Activated naive CD8-positive, alpha-beta T cell (primary cell): ENCODE results near the gene U2AF1L4.

Source experiments
- H3K27ac Mint-ChIP-seq: one replicate; pipeline ENCODE4 v1.8.0; 2021; ENCODE audit warnings: mixed read lengths
- H3K27me3 Mint-ChIP-seq: one replicate; pipeline ENCODE4 v1.8.0; 2021; ENCODE audit warnings: mixed read lengths
- H3K36me3 Mint-ChIP-seq: one replicate; pipeline ENCODE4 v1.8.0; 2021; ENCODE audit warnings: mixed read lengths
- H3K4me1 Mint-ChIP-seq: one replicate; pipeline ENCODE4 v1.8.0; 2021; ENCODE audit warnings: low read depth, mixed read lengths
- H3K4me3 Mint-ChIP-seq: one replicate; pipeline ENCODE4 v1.8.0; 2021; ENCODE audit warnings: mild to moderate bottlenecking, mixed read lengths
- H3K9me3 Mint-ChIP-seq: one replicate; pipeline ENCODE4 v1.8.0; 2021; ENCODE audit warnings: low read depth, mixed read lengths

U2AF1L4 gene

DNA sequence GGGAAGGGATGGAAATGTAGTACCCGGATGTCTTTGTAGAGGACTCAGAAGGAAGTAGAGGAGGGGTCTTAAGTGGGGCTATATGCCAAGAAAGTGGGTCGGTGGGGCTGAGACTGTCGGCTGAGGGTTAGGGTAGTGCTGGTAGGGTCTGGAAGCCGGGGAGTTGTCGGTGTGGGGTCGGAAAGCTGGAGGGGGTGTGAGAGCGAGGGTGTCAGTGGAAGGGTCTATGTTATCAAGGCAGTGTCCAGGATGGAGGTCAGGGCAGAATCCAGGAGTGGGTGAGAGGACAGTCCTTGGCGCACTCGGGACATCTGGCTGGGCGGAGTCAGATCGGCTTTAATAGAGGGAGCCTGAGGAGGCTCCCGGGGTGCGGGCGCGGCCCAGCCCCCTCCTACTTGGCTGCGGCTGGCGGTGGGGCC, 9.9 kb upstream of the U2AF1L4 start:
- Mint-ChIP-seq H3K4me1 (peaks cover 27% of the 10 kb centered on the region), H3K27me3 (no peaks in the 10 kb centered on the region), H3K4me3 (peak overlapping the region; percentile 51), H3K27ac (no peak overlapping the region), H3K9me3 (no peaks in the 10 kb centered on the region), H3K36me3 (no peaks in the 10 kb centered on the region)

DNA sequence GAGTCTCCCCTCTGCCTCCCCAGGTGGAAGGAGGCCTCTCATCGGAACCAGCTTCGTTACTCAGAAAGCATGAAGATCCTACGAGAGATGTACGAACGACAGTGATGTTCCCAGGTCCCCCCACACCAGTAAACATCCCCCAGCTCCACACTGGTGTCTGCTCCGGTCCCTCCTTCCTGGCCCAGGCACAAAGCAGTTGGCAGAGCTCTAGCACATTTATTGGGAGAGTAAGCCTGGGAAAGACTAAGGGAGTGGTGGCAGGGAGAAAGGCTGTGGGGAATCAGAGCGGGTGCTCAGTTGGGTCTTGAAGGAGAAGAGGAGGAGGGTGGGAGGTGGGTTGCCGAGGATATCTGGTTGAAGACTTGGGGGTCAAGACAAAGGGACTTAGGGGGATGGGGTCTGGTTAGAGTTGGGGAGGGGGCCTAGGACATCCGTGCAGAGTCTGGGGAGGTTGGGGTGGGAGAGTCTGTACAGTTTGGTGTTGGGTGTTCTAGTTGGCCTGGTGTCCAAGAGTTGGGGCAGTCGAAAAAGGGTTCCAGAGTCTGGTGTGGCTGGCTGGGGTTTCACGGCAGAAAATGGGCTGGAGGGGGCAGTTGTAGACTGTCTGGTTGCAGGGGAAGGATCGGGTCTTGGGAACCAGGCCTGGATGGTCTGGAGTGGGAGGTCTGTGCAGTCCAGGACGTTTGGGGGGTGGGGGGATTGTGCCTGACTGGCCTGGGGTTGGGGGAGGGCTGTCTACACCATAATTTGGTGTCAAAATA, 9.3 kb upstream of the U2AF1L4 start:
- H3K9me3 Mint-ChIP-seq: no peaks in the 10 kb centered on the region
- no peak overlapping the region for H3K27ac Mint-ChIP-seq
- H3K4me3 Mint-ChIP-seq: peak overlapping the region; percentile 51

DNA sequence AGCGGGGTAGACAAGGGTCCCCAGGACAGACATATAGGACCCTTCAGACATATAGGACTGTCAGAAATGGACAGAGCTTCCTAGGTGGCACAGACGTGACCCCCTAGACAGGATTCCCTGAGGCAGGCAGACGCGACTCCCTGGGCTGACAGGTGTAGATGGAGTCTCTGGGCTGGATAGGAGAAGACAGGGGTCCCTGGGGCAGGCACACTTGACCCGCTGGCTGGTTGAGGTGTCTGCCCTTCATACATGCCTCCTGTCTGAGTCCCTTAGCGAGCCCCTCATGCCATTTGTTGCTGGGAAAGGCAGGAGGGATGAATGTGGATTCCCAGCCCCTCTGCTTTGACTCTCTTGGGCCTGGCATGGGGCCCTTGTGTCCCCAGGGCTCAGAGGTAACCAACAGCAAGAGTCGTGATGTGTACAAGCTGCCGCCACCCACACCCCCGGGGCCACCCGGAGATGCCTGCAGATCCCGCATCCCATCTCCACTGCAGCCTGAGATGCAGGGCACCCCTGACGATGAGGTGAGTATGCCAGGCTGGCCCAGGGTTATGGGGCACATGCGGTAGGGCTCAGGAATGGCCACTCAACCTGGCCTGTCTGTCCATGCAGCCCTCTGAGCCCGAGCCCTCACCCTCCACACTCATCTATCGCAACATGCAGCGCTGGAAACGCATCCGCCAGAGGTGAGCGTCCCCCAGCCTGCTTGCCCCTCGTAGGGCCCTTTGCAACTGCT, 8.6 kb upstream of the U2AF1L4 start:
- Mint-ChIP-seq H3K36me3 (no peaks in the 10 kb centered on the region), H3K4me1 (peaks cover 27% of the 10 kb centered on the region), H3K27ac (no peak overlapping the region), H3K27me3 (no peaks in the 10 kb centered on the region), H3K9me3 (no peaks in the 10 kb centered on the region), H3K4me3 (no peak overlapping the region)

More for the DNA sequence above, 9.3 kb upstream of the U2AF1L4 start:
- Mint-ChIP-seq H3K36me3 (no peaks in the 10 kb centered on the region), H3K4me1 (peaks cover 30% of the 10 kb centered on the region), H3K27me3 (no peaks in the 10 kb centered on the region)

DNA sequence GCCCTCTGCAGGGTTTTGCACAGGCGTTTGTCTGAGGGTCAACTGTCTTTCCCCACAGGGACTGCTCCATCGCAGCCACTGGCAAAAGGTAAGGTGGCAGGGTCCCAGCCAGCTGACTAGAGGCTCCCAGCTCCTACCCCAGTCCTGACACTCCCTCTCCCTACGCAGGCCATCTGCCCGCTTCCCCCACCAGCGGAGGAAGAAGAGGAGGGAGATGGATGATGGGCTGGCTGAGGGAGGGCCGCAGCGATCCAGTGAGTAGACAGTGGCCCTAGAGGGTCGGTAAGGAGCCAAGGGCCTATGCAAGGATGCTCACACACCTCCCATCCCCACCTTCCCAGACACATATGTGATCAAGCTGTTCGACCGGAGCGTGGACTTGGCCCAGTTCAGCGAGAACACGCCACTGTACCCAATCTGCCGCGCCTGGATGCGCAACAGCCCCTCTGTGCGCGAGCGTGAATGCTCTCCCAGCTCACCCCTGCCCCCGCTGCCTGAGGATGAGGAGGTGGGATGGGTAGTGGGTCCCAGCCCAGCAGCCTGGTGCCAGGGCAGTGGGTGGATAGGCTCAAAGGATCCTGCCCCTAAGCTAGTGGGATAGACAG, 7.6 kb upstream of the U2AF1L4 start:
- no peaks in the 10 kb centered on the region for H3K36me3 Mint-ChIP-seq
- H3K27me3 Mint-ChIP-seq: no peaks in the 10 kb centered on the region
- no peak overlapping the region for H3K27ac Mint-ChIP-seq
- peaks cover 34% of the 10 kb centered on the region for H3K4me1 Mint-ChIP-seq
- no peak overlapping the region for H3K4me3 Mint-ChIP-seq
- no peaks in the 10 kb centered on the region for H3K9me3 Mint-ChIP-seq

DNA sequence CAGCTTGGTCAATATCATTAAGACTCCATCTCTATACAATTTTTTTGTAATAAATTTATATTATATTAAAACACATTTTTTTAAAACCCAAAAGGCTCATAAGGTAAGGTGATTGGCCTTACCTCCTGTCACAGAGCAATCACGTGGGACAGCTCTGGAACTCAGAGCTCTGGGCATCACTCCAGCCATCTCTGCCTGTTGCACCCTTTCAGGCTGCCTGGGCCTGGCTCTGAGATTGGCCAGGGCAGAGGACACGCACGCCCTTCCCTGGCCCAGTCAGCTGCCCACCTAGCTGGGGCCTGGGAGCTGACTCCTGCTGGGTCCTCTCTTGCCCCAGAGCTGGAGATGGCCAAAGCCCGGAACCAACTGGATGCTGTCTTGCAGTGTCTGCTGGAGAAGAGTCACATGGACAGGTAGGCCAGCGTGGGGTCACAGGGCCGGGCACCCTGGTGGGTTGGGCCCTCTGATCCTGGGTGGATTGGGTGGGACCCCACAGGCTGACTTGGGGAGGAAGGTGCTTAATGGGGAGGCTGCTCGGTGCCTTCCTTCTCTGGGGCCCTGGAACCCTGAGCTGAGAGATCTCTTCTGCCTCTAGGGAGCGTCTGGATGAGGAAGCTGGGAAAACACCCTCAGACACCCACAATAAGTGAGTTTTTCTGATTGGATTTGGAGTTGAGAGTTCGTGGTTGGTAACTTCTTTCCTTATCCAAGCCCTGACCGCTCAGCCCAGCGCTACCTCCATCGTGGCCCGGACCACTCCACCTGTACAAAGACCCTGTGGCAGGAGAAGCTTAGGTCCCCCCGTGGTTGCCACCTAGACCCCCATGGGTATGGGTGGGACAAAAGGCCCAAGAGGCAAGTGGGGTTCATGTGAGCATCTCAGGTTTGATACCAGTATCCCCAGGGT, 6.9 kb upstream of the U2AF1L4 start:
- no peaks in the 10 kb centered on the region for H3K27me3 Mint-ChIP-seq
- no peaks in the 10 kb centered on the region for H3K9me3 Mint-ChIP-seq
- H3K27ac Mint-ChIP-seq: no peak overlapping the region
- H3K36me3 Mint-ChIP-seq: no peaks in the 10 kb centered on the region
- H3K4me3 Mint-ChIP-seq: no peak overlapping the region
- H3K4me1 Mint-ChIP-seq: peaks cover 28% of the 10 kb centered on the region

DNA sequence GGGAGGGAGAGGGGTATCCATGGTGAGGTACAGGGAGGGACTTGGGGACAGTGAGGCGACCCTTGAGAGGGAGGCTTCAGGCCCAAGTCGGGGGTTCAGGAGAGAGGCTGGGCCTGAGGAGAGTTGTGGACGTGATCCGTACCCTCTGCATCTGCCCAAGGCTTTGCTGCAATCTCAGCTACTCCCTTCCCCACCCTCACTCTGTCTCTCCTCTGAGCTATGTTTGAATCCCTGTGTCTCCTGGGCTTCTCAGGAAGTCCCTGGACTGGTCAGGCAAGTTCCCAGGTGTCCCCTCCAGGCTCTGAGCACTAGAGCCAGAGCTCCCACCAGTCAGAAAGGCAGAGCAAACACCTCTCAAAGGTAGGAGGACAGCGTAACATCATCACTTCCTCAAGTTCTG, 4.9 kb upstream of the U2AF1L4 start:
- Mint-ChIP-seq H3K9me3 (no peaks in the 10 kb centered on the region), H3K27ac (no peak overlapping the region), H3K36me3 (no peaks in the 10 kb centered on the region), H3K4me1 (peaks cover 33% of the 10 kb centered on the region), H3K27me3 (no peaks in the 10 kb centered on the region), H3K4me3 (peak overlapping the region; percentile 27)

DNA sequence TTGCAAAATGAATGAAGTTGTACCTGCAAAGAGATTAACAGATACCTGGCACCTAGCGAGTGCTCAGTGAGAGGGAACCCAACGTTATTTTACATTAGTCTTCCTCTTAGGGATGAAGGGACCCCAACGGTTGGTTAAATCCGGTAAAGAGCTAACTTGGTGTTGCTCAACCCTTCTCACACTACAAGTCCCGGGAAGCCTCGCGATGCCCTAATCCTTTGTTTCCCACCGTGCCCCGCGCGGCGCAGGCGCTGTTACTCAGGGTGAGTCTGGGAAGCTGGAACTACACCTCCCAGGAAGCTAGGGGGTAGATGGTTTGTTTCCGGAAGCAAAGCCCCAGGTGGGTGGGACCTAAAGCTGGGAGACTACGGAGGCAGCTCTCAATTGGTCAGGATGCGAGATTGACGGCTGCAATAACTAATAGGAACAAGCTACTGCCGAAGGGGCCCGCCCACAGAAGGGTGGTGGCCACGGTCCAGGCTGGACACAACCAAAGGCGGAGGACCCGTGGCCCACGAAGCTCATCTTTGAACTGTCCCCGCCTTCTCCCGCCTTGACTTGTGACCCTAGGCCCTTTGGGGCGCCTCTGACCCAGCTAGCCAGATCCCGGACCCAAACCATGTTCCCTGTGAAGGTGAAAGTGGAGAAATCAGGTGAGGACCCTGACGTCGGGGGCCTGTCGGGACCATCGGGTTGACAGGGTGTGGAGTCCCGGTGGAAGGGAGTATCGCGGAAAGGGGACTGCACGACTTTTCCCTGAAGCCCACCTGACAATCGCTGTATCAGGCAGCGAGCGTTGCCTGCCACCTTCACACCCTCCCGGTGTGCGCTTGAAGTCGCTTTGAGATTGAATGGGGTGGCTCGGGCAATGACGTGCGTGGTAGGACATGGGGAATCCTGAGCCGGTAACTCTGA, 3.1 kb upstream of the U2AF1L4 start, which contains the start of gene LIN37:
Gene LIN37 (plus strand): TSS at position 471 of the 915 bp plus-strand sequence. CDS start 149 bp downstream, at position 620.
- Mint-ChIP-seq H3K27ac (peak within 1 kb of the TSS; percentile 95), H3K9me3 (no peaks in the 10 kb centered on the region), H3K4me3 (peak within 1 kb of the TSS; percentile 97), H3K36me3 (no peaks in the 10 kb centered on the region), H3K4me1 (peaks cover 42% of the 10 kb centered on the region), H3K27me3 (no peaks in the 10 kb centered on the region)

DNA sequence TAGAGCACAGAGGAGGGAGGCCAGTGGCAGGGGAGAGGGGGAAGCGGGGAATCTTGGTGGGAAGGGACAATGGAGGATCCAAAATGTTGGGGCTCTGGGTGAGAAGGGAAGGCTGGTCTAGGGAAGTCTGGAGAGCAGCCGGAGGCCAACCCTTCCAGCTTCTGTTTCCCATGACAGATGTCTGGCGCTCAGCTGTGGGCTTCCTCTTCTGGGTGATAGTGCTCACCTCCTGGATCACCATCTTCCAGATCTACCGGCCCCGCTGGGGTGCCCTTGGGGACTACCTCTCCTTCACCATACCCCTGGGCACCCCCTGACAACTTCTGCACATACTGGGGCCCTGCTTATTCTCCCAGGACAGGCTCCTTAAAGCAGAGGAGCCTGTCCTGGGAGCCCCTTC, 1.3 kb upstream of the U2AF1L4 start:
- Mint-ChIP-seq H3K4me1 (peaks cover 56% of the 10 kb centered on the region), H3K9me3 (no peaks in the 10 kb centered on the region), H3K27me3 (no peaks in the 10 kb centered on the region), H3K4me3 (peak overlapping the region; percentile 95), H3K36me3 (peaks cover 5% of the 10 kb centered on the region), H3K27ac (peak overlapping the region; percentile 99)

DNA sequence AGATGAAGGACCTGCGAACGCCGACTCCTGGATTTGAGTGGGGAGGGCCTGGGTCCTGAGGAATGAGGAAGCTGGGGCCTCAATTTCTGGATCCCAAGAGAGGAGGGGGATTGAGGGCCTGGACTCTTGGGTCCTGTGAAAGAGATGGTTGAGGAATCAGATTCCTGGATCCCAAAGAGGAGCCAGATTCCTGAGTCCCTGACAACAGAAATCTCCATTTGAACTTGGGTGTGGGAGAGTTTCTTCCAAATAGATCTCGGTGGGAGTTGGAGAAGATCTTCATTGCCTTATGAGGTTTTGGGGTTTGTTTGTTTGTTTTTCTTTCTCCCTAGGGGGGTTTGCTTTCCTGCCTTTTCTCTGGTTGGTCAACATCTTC, 857 bp upstream of the U2AF1L4 start:
- Mint-ChIP-seq H3K36me3 (peaks cover 5% of the 10 kb centered on the region), H3K27ac (peak overlapping the region; percentile 99), H3K4me1 (peaks cover 56% of the 10 kb centered on the region), H3K9me3 (no peaks in the 10 kb centered on the region), H3K27me3 (no peaks in the 10 kb centered on the region), H3K4me3 (peak overlapping the region; percentile 95)

DNA sequence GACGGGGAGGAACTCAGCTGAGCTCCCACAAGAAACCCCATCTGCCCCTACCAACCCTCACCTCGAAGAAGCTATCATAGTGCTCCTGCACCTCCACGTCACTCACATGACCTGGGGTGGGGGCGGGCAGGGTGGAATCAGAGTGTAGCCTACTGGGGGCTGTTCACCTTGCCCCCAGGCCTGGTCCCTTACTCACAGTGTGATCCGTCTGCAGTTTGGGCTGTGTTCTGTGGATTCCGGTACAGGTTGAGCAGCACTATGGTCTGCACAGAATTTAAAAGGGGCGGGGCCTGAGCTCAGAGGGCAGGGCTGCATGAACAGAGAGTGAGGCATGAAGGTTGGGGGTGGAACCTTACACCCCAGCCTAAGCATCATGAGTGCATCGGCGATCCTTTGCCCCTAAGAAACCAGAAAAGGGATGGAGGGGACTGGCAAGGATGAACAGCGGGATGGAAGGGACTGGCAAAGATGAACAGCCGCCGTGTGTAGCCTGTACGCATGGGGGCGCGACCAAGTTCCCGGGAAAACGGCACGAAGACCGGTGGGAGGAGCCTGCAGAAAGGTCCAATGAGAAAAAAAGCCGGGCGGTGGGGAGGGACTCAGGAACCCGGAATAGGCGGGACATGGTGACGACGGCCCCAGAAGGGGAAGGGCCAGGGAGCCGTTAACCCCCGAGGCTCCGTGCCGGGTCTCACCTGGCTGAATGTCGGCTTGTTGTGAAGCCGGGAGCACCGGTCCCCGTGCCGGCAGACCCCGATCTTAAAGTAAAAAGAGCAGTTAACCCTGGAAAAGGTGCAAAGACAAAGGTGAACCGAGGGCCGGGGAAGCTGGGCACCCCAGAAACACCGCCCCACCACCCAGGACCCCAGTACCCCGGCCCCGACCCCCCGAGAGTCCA, 539 bp downstream of the U2AF1L4 start:
- H3K27ac Mint-ChIP-seq: peak overlapping the region; percentile 99
- peaks cover 5% of the 10 kb centered on the region for H3K36me3 Mint-ChIP-seq
- H3K9me3 Mint-ChIP-seq: no peaks in the 10 kb centered on the region
- no peaks in the 10 kb centered on the region for H3K27me3 Mint-ChIP-seq
- H3K4me1 Mint-ChIP-seq: peaks cover 60% of the 10 kb centered on the region
- H3K4me3 Mint-ChIP-seq: peak overlapping the region; percentile 95

DNA sequence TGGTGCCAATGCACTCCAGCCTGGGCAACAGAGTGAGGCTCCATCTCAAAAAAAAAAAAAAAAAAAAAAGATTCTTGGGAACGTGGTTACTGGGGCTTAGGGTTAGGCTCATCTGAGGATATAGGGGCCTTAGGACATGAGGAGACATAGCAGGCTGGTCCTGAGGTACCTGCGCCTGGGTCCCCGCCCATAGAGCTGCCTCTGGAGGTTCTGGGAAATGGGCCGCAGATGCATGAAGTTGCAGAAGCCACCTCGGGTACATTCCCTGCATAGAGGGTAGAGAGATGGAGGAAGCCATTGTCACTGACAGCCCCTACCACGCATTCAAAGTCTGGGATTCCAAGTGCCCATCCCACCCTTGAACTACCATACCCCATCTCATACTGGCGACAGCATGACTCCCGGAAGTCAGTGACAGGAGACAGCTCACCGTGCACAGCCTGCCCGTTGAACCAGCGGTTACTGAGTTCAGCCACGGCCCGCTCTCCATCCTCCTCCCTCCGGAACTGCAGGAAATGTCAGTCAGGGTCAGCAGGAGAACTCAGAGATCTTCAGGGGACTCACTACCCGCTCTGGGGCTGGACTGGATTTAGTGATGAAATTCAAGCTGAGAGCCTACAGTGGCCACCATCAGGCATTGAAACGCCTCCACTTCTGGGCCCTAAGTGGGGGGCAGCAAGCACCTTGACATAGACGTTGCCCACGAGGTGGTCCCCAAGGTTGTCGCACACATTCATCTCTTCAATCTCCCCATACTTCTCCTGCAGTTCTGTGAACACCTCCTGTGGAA, 1.4 kb downstream of the U2AF1L4 start:
- Mint-ChIP-seq H3K9me3 (no peaks in the 10 kb centered on the region), H3K27ac (peak overlapping the region; percentile 99), H3K4me3 (peak overlapping the region; percentile 95), H3K27me3 (no peaks in the 10 kb centered on the region), H3K36me3 (peaks cover 5% of the 10 kb centered on the region), H3K4me1 (peaks cover 57% of the 10 kb centered on the region)

DNA sequence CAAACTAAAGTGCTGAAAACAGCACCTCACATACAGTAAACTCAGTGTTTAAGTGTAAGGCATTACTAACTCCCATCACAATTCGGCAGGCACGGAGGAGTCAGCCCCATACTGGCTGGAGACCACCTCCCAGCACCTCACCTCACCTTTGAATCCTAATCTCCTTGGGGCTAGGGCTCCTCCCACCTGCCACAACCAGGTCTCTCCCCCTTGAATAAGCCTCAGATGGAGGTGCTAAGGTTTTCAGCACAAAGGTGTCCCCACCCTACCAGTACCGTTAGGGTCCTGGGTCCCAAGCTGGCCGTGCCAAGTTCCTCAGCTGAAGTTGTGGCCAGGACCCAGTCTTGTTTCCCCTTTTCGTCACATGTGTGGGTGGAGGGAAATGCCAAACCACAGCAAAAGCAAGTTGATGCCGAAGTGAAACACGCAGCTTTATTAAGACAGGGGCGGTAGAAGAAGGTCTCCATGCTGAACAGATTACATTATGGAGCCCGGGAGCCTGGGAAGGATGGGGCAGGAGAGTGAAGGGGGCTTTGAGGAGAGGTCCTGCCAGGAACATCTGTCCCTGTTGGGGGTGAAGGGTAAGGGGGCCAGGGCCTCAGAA, 3.0 kb downstream of the U2AF1L4 start, which contains the start of gene IGFLR1:
Gene IGFLR1 (minus strand): TSS at position 332 of the 604 bp plus-strand sequence. CDS start 1,272 bp downstream, outside the sequence.
- peaks cover 5% of the 10 kb centered on the region for H3K36me3 Mint-ChIP-seq
- H3K4me3 Mint-ChIP-seq: peak within 1 kb of the TSS; percentile 95
- peaks cover 52% of the 10 kb centered on the region for H3K4me1 Mint-ChIP-seq
- peak within 1 kb of the TSS; percentile 99 for H3K27ac Mint-ChIP-seq
- no peaks in the 10 kb centered on the region for H3K9me3 Mint-ChIP-seq
- H3K27me3 Mint-ChIP-seq: no peaks in the 10 kb centered on the region
